Ishikawa (cell line): Measurements from ENCODE around the gene AHSP.

Source experiments
- CEBPB ChIP-seq: IDR thresholded peaks from 2 replicates; pipeline ENCODE4 v1.6.1; 2012
- CREB1 ChIP-seq: IDR thresholded peaks from 2 replicates; pipeline ENCODE4 v1.6.1; 2012; ENCODE audit warnings: low read depth
- EP300 ChIP-seq: IDR thresholded peaks from 2 replicates; pipeline ENCODE4 v1.6.1; 2012; ENCODE audit warnings: borderline replicate concordance
- NFIC ChIP-seq: IDR thresholded peaks from 2 replicates; pipeline ENCODE4 v1.6.1; 2012
- RAD21 ChIP-seq: IDR thresholded peaks from 2 replicates; pipeline ENCODE4 v1.6.1; 2012; ENCODE audit warnings: low read depth
- TCF12 ChIP-seq: IDR thresholded peaks from 2 replicates; pipeline ENCODE4 v1.6.1; 2012; ENCODE audit warnings: low read depth
- ZBTB7A ChIP-seq: IDR thresholded peaks from 2 replicates; pipeline ENCODE4 v1.6.1; 2012; ENCODE audit warnings: low read depth
- TF ChIP-seq, protein P1 (sequence below): IDR thresholded peaks from 2 replicates; pipeline ENCODE4 v1.6.1; 2012
- TF ChIP-seq, protein P2 (sequence below): IDR thresholded peaks from 2 replicates; pipeline ENCODE4 v1.6.1; 2012

DNA sequence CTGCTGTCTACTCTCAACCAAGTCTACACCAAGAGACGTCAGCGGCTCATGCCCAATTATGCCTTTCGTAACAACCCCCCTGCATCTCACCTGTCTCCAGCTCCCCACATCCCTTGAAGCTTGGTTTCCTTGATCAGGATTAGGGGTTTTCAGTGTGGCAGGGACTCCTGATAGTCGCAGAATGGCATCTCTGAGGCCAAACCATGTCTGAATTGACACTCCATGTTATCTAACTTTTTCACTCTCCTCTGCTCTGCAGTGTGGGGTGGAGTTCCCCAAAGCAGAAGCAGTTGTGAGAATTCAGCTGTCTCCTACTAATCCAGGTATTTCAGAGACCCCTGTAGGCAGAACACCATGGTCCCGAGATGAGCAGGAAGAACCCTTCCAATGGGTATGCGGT, 5.6 kb upstream of the AHSP start:
- no peak for TF ChIP-seq NFIC
- TF ChIP-seq, protein P1, sequence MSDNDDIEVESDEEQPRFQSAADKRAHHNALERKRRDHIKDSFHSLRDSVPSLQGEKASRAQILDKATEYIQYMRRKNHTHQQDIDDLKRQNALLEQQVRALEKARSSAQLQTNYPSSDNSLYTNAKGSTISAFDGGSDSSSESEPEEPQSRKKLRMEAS, result no peak
- TF ChIP-seq TCF12, result no peak
- TF ChIP-seq CEBPB, result no peak
- no peak for TF ChIP-seq RAD21
- TF ChIP-seq, protein P2, sequence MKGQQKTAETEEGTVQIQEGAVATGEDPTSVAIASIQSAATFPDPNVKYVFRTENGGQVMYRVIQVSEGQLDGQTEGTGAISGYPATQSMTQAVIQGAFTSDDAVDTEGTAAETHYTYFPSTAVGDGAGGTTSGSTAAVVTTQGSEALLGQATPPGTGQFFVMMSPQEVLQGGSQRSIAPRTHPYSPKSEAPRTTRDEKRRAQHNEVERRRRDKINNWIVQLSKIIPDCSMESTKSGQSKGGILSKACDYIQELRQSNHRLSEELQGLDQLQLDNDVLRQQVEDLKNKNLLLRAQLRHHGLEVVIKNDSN, result no peak
- no peak for TF ChIP-seq ZBTB7A
- no peak for TF ChIP-seq CREB1
- no peak for TF ChIP-seq EP300
